Fibroblast of the aortic adventitia (primary cell): ENCODE data around the gene PRAC1. TPM values are rescaled to one million over a fixed set of nuclear protein-coding genes. Genes with fewer than 3 reads are reported as not detected.

Source experiments
- DNase-seq: peaks from one replicate; pipeline ENCODE4 v3.0.0-alpha.2; 2010; ENCODE audit warnings: low read depth
- H3K4me3 ChIP-seq: 2 replicates; pipeline ENCODE4 v1.5.1; 2011; ENCODE audit warnings: low read depth, mild to moderate bottlenecking, control low read depth, low read length, moderate library complexity
- total RNA-seq: library from RNA; depleted of rRNA; stranded (reverse); fragments of >200 nt; gene quantifications from 2 replicates; pipeline ENCODE4 v1.2.3, GENCODE V29; 2012; ENCODE audit warnings: low replicate concordance
- TF ChIP-seq, protein P1 (sequence below): IDR thresholded peaks from 2 replicates; pipeline ENCODE4 v1.5.1; 2011; ENCODE audit warnings: mild to moderate bottlenecking, low read length, control low read depth, inconsistent platforms; ENCODE audit not compliant: insufficient read depth

PRAC1 gene
- total RNA-seq, 1 donor: not detected

DNA sequence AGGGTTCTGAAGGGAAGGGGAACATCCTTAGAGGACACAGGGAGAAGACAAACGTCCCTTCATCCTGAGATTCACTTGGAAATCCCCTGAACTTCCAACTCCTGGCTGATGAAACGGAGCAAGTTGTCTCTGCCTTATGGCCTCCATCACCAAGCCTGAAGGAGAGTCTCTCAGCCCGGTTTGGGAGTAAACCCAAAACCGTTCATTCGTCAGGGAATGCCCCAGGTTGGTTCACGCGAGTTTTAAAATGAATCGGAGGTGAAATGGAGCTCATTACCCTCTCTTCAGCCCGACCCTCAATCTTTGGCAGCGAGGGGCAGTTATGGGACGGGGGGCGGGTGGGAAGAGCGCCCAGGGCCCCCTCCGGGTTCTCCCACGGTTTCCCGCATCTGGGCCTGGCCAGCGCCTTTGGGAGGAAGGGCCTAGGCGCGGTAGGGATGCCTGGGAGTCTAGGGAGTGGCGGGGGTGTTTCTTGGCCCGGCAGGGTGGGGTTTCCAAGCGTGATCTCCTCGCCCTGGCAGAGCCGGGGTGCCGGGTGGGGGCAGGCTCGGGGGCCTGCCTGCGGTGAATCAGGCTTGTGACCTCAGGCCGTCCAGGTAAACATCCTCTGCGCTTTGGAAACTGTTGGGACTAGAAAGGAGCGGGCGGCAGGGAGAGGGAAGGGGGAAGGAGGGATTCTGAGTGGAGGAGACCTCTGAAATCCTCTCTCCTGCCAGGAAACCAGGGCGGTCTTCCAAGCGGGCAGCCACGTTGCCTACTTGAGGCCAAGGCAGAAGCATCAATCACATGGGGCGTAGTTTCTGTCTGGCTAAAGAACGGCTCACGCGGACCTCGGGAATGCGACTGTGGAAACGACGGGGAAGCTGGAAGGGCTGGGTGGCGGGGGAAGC lies 30.3 kb upstream of the PRAC1 start:
- H3K4me3 ChIP-seq: no peak overlapping the region
- TF ChIP-seq, protein P1, sequence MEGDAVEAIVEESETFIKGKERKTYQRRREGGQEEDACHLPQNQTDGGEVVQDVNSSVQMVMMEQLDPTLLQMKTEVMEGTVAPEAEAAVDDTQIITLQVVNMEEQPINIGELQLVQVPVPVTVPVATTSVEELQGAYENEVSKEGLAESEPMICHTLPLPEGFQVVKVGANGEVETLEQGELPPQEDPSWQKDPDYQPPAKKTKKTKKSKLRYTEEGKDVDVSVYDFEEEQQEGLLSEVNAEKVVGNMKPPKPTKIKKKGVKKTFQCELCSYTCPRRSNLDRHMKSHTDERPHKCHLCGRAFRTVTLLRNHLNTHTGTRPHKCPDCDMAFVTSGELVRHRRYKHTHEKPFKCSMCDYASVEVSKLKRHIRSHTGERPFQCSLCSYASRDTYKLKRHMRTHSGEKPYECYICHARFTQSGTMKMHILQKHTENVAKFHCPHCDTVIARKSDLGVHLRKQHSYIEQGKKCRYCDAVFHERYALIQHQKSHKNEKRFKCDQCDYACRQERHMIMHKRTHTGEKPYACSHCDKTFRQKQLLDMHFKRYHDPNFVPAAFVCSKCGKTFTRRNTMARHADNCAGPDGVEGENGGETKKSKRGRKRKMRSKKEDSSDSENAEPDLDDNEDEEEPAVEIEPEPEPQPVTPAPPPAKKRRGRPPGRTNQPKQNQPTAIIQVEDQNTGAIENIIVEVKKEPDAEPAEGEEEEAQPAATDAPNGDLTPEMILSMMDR: no peak
- DNase-seq: peak; percentile 27

DNA sequence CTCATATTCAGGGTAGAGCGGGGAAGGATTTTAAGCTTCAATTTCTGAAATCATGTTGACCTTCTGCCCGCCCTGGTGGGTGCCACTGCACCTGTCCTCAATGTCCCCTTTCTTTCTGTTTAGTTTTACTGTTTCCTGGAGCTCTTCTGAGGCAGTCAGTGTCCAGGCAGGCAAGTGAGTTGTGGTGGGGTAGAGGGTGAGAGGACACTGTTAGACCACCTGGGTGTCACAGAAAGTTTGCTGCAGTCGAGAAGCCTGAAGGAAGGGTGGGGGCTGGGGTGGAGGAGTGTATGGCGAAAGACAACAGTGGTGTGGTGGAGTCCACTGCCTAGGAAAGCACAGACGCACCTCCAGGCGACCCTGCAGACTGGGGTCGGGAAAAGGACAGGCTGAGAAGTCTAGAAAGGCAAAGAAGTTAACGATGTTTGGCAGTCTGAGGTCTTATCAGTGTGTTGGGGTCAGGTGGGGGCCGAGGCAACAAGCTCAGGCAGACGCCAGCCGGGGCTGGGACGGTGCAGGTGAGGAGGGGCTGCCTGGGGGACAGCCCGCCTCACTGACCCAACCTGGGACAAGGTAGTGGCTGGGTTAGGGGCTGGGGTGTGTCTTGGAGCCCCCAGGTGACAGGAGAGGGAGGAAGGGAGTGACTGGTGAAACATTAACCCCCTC lies 29.5 kb upstream of the PRAC1 start:
- no peak overlapping the region for H3K4me3 ChIP-seq
- TF ChIP-seq, protein P1: no peak
- no peak for DNase-seq

DNA sequence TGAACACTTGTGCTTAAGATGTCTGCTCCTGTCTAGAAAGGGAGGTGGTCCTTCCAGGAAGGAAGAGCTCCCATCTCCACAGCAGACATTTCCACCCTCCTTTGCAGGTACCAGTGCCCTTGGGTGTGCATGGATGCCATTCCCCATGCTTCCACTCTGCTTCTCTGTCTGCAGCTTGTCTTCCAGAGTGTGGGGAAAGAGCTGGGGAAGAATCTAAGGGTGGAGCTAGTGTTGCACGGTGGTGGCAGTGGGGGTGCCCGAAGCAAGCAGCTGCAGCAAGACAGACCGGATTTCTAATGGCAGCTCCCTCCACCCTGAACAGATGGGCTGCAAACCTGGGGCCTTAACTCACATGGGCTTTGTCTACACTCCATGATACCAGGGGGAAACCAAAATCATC lies 28.9 kb upstream of the PRAC1 start:
- TF ChIP-seq, protein P1: no peak
- DNase-seq: no peak
- no peak overlapping the region for H3K4me3 ChIP-seq

DNA sequence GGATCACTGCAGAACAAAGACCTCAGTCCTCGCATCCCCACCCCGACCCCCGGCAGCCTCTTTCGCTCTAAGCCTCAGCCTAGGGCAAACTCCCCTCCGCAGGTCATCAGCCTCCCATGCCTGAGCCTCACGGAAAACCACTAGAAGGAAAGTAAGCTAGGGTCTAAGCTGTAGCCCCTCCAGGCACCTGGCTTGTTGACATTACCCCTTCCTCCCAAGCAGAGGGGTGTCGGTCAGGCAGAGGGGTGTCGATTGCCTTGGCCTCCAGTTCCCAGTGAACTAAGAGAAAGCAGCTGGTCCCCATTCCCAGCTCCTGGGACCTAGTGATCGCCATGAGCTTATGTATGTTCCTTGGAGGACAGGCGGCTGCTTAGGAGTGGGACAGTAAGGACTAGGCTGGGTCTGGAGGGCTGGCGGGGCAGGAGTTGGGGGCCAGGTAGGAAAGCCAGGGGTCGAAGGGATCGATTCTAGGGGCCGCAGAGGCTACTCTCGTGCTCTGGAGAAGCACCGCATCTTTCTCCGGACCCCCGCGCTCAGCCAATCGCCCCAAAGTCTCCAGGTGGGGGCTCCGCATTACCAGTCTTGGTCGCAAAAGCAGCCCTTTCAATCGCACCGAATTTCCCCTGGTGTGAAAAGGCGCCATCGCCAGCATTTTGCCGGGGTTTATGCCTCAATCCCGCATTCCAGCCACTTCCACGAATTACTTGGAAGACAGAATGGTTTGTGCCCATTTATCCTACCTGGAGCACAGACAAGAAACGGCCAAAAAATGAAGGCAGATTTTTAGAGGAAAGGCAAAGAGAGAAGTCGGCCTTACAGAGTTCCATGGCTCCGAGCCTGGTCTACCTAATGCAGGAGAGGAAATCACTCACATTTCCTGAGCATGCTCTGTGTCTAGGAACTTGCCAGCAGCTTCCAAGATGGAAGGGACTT lies 27.6 kb upstream of the PRAC1 start:
- H3K4me3 ChIP-seq: no peak overlapping the region
- no peak for DNase-seq
- TF ChIP-seq, protein P1: no peak

DNA sequence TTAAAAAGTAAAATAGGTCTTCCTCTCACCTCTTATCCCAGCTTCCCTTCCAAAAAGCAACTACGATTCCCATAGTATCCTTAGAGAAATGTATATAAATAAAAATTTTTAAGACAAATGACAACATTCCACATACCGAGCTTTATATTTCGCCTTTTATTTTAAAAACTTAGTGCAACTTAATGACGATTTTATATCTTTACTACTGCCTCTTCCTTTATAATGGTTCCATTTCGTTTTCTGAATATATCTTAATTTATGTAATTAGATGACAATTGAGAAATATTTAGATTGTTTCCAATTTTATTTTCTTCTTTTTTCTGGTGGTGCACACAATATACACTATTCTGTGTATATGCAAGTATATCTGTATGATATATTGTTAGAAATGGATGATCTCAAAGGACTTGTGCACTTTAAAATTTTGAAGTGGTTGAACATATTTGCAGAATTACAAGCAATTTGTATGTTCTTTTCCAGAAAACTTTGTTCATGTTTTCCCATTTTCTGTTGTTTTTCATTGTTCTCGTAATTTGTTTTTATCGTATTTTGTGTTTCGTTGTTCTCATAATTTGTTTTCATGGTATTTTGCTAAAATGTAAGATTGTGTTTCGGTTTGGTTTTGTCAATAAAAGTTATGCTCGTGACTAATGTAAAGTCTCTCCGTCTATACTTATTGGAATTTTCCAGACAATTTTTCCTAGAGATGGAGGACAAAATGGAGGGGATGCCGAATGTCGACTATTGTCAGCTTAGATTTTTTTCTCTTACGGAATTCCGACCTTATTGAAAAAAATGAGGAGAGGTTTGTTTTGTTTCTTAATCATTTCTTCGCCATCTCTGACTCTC lies 26.6 kb upstream of the PRAC1 start:
- no peak for DNase-seq
- no peak overlapping the region for H3K4me3 ChIP-seq
- TF ChIP-seq, protein P1: no peak
